SHP77 treated with DMSO at 0.1 percent for 48 hours (cell line): ENCODE measurements around the gene KANK2.
"Not testable (repeated sequence)": the region's sequence is repeated elsewhere in the genome, so short reads cannot be mapped to it uniquely, and the experiment has no call there.

Experiments used
- DNase-seq: peaks from one replicate; lab custom pipeline; 2025; lab: John Stamatoyannopoulos, UW

The KANK2 gene

GRCh38 chr19:11172576-11172975, 24.8 kb downstream of the KANK2 start:
- DNase-seq = no peak

- no peak for DNase-seq
These were observed 26.2 kb downstream of the KANK2 start for GRCh38 chr19:11171144-11171543.

GRCh38 chr19:11169896-11170678, 27.3 kb downstream of the KANK2 start:
- DNase-seq = no peak

- no peak for DNase-seq
These were observed 28.8 kb downstream of the KANK2 start for GRCh38 chr19:11168568-11168967.

- no peak for DNase-seq
These were observed 30.8 kb downstream of the KANK2 start for GRCh38 chr19:11166281-11167142.

GRCh38 chr19:11165486-11166030, 31.8 kb downstream of the KANK2 start:
- DNase-seq = no peak

- DNase-seq = no peak
These were observed 32.4 kb downstream of the KANK2 start for GRCh38 chr19:11164879-11165406.

- DNase-seq = no peak
These were observed 33.0 kb downstream of the KANK2 start for GRCh38 chr19:11164296-11164695.

GRCh38 chr19:11160440-11160768, 36.9 kb downstream of the KANK2 start:
- DNase-seq = not testable (repeated sequence)

GRCh38 chr19:11159598-11160439, 37.5 kb downstream of the KANK2 start:
- DNase-seq = no peak

- DNase-seq = peak; percentile 97
These were observed 41.8 kb downstream of the KANK2 start, which contains the start of gene SPC24 for GRCh38 chr19:11155373-11156120. TSS of gene SPC24 (minus strand) at chr19:11155782. CDS start at chr19:11155776, 6 bp downstream.

- DNase-seq = no peak
These were observed 42.7 kb downstream of the KANK2 start for GRCh38 chr19:11154683-11155047.

GRCh38 chr19:11152318-11153062, 44.9 kb downstream of the KANK2 start:
- DNase-seq = no peak

GRCh38 chr19:11151181-11151580, 46.2 kb downstream of the KANK2 start:
- DNase-seq = no peak

- no peak for DNase-seq
These were observed 49.3 kb downstream of the KANK2 start for GRCh38 chr19:11148001-11148400.

GRCh38 chr19:11145536-11145924, 51.8 kb downstream of the KANK2 start:
- no peak for DNase-seq

- DNase-seq = no peak
These were observed 54.7 kb downstream of the KANK2 start for GRCh38 chr19:11142528-11143171.

GRCh38 chr19:11141937-11142527, 55.3 kb downstream of the KANK2 start:
- DNase-seq = no peak

- no peak for DNase-seq
These were observed 56.4 kb downstream of the KANK2 start for GRCh38 chr19:11140896-11141295.
